Cardiac muscle cell (in vitro differentiated cells and primary cell): Measurements from ENCODE around the gene PLCD3. TPM values are rescaled to one million over a fixed set of nuclear protein-coding genes. Genes with fewer than 3 reads are reported as not detected.

ENCODE experiments used
- DNase-seq, 2 donors: peaks; one replicate each; pipeline versions ENCODE4 v3.0.0 to v3.0.0-alpha.2; 2010 to 2017; ENCODE audit warnings: low read depth in 1 of 2, low spot score in 1 of 2
- H3K27ac ChIP-seq: fragments of 200-600 bp; sonication (generic); 2 replicates; pipeline ENCODE4 v1.5.1; 2016
- H3K27me3 ChIP-seq: fragments of 200-600 bp; sonication (generic); 2 replicates; pipeline ENCODE4 v1.6.0; 2016; ENCODE audit warnings: control low read depth
- H3K36me3 ChIP-seq: fragments of 200-600 bp; sonication (generic); 2 replicates; pipeline ENCODE4 v1.5.1; 2016; ENCODE audit warnings: control low read depth
- H3K4me1 ChIP-seq: fragments of 200-600 bp; sonication (generic); 2 replicates; pipeline ENCODE4 v1.8.1; 2017; ENCODE audit warnings: low read depth, mild to moderate bottlenecking, mixed run types
- H3K4me3 ChIP-seq: fragments of 200-600 bp; sonication (generic); 2 replicates; pipeline ENCODE4 v1.5.1; 2016; ENCODE audit warnings: mild to moderate bottlenecking
- H3K9me3 ChIP-seq: fragments of 200-600 bp; sonication (generic); 2 replicates; pipeline ENCODE4 v1.5.1; 2017; ENCODE audit warnings: low read depth, mild to moderate bottlenecking, control low read depth
- CTCF ChIP-seq: IDR thresholded peaks from 2 replicates; pipeline ENCODE4 v1.5.1; 2012; ENCODE audit warnings: low read depth, mild to moderate bottlenecking, low read length
- polyA plus RNA-seq: library from polyadenylated mRNA; unstranded; fragments of >200 nt; fragmentation: Nextera tagmentation; extraction: Ambion mirVana; gene quantifications from 2 replicates; pipeline ENCODE4 v1.2.1, GENCODE V29; 2016
- total RNA-seq: library from RNA; depleted of rRNA; stranded (reverse); fragments of >200 nt; gene quantifications from 2 replicates; pipeline ENCODE4 v1.2.3, GENCODE V29; 2016

PLCD3 gene
- total and polyA plus RNA-seq, 2 experiments from 2014 or later: 36.0 to 66.3 TPM

GRCh38 chr17:45107293-45108010 is 24.9 kb downstream of the PLCD3 start:
- H3K36me3 ChIP-seq: peaks cover 41% of the 10 kb centered on the region
- H3K27me3 ChIP-seq: no peaks in the 10 kb centered on the region
- H3K4me1 ChIP-seq: no peaks in the 10 kb centered on the region
- no peak for DNase-seq
- H3K4me3 ChIP-seq: no peak overlapping the region
- peak overlapping the region; percentile 64 for H3K27ac ChIP-seq
- H3K9me3 ChIP-seq: no peaks in the 10 kb centered on the region
- TF ChIP-seq CTCF: no peak

DNA sequence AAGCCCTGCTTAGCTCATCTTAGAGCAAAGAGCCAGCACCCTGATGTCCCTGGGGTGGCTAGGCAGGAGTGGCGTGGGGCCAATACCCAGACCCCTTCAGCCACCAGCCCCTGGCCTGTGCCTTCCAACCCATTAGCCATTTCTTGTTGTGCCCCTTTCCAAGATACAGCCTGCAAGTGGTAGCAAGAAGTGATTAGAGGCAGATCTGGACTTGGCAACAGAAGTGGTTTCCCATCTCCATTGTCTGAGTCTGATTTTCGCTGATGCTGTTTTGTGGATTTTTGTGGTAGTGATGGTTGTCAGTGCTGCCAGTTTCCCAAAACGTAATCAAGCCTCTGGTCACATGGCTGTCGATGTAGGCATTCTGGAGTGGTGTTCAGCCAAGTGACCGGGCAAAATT is 25.7 kb downstream of the PLCD3 start:
- Histone ChIP-seq H3K27ac (no peak overlapping the region), H3K4me3 (no peak overlapping the region), H3K4me1 (no peaks in the 10 kb centered on the region), H3K27me3 (no peaks in the 10 kb centered on the region), H3K36me3 (peaks cover 47% of the 10 kb centered on the region), H3K9me3 (no peaks in the 10 kb centered on the region)
- DNase-seq: no peak
- TF ChIP-seq CTCF: no peak

DNA sequence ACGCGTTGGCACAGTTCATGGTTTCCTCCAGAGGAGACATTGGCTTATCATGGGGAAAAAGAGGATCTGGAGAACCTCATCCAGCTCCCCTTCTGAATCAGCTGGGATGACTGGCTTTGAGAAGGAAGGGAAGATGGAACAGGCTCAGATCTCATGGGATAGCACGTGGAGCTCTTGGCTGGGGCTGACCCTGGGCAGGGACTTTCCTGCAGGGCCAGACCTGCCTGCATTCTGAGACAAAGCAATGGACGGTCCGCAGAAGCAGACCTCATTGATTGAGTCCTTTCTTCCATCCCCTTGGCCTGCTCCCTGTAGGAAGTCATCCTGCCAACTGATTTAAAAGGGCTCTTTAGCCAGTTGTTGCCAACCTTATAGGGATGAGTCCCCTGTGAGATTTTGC is 26.2 kb downstream of the PLCD3 start:
- no peaks in the 10 kb centered on the region for H3K9me3 ChIP-seq
- no peak overlapping the region for H3K27ac ChIP-seq
- DNase-seq: no peak
- TF ChIP-seq CTCF: no peak
- H3K4me3 ChIP-seq: no peak overlapping the region
- no peaks in the 10 kb centered on the region for H3K27me3 ChIP-seq
- H3K4me1 ChIP-seq: no peaks in the 10 kb centered on the region
- H3K36me3 ChIP-seq: peaks cover 47% of the 10 kb centered on the region

DNA sequence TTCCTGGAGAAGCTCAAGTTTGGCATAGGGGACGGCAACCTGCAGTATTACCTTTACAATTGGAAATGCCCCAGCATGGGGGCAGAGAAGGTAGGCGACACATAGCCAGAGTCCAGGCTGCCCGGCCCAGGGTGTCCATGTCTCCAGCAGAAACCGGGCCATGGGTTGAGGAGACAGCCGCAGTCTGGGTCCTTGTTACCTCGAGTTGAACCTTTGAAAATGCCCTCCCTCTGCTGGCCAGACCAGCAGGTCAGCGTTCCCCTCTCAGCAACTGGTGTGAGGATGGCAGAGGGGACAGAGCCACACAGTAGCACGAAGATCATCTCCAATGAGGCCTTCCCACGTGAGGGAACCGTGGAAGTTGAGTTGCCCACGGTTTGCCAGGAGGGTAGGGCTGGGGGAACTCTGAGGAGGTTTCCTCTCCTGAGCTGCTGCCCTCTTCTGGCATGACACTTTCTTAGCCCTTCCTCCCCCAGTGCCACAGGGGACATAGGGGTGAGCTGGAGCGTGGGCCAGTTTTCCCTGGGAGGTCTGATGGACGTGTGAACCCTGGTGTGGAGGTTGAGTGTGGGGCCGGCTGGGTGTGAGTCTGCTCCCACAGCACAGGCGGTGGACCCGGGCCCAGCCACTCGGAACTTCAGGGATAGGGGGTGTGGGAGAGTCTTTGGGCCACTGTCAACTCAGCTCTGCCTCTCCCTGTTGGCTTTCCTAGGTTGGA is 27.2 kb downstream of the PLCD3 start:
- no peak overlapping the region for H3K4me3 ChIP-seq
- H3K4me1 ChIP-seq: no peaks in the 10 kb centered on the region
- peaks cover 47% of the 10 kb centered on the region for H3K36me3 ChIP-seq
- no peak for DNase-seq
- TF ChIP-seq CTCF: no peak
- H3K9me3 ChIP-seq: no peaks in the 10 kb centered on the region
- no peaks in the 10 kb centered on the region for H3K27me3 ChIP-seq
- no peak overlapping the region for H3K27ac ChIP-seq

DNA sequence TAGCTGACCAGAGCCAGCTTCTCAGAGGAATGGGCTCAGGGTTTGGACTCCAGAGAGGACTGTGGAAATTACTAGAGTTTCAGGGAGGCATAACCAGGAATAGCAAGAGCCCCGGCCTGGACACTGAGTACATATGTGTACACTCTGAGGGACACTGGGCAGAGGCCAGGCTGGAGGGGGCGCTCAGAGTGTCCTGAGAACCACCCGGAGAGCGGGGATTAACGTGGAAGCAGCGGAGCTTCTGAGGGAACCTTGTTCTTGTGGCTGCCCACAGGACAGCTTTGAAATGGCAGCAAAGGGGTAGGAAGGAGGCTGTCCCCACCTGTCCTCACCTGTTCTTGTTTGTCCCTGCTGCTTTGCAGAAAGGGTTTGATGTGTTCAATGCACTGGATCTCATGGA is 27.8 kb downstream of the PLCD3 start:
- Histone ChIP-seq H3K4me1 (no peaks in the 10 kb centered on the region), H3K27ac (no peak overlapping the region), H3K9me3 (no peaks in the 10 kb centered on the region), H3K36me3 (peaks cover 52% of the 10 kb centered on the region), H3K4me3 (no peak overlapping the region), H3K27me3 (no peaks in the 10 kb centered on the region)
- no peak for DNase-seq
- no peak for TF ChIP-seq CTCF
